Measurements from ENCODE around the gene GNGT1. TPM values are rescaled to one million over a fixed set of nuclear protein-coding genes. Genes with fewer than 3 reads are reported as not detected.

GNGT1 gene
- total and polyA plus RNA-seq, 2 of the 8 experiments (the other 6 are each of a cell fraction or from before 2014, with no cell fraction given): 0.26 TPM; not detected in 1

- Histone ChIP-seq H3K23me2 (ENCODE audit: low read depth, low read length) (no peaks in the 10 kb centered on the region), H4K20me1 (replicated peaks in 1 of 2; ENCODE audit: control insufficient read depth in 1 of 2, insufficient read depth in 2 of 2, low read length in 2 of 2) (no peaks in the 10 kb centered on the region), H3K4me3 (ENCODE audit: extremely low read depth in 1 of 4, insufficient read depth in 2 of 4, low read depth in 3 of 4, low read length in 4 of 4) (no peak overlapping the region), H3K56ac (replicated peaks; ENCODE audit: insufficient read length, low read depth, low read length) (no peak overlapping the region), H3K36me3 (ENCODE audit: control insufficient read depth in 2 of 4, insufficient read depth in 4 of 4, low read length in 3 of 4) (no peaks in the 10 kb centered on the region), H3K9me3 (ENCODE audit: insufficient read depth in 2 of 2, low read depth in 1 of 2, low read length in 1 of 2) (no peaks in the 10 kb centered on the region), H3K79me2 (ENCODE audit: control insufficient read depth in 1 of 2, insufficient read depth in 2 of 2, low read length in 2 of 2) (no peaks in the 10 kb centered on the region), H3K14ac (ENCODE audit: insufficient read length) (no peak overlapping the region), H3K27ac (ENCODE audit: low read depth, low read length) (no peak overlapping the region), H2BK12ac (ENCODE audit: low read depth, low read length) (no peak overlapping the region), H2BK120ac (replicated peaks; ENCODE audit: low read depth, low read length) (no peak overlapping the region), H3K27me3 (replicated peaks in 1 of 4; ENCODE audit: control insufficient read depth in 3 of 4, extremely low read depth in 1 of 4, insufficient read depth in 3 of 4, low read length in 3 of 4) (peaks cover 0 to 1% (median 0%) of the 10 kb centered on the region in 4 experiments; a peak in 1 of 7 replicates), H4K91ac (replicated peaks; ENCODE audit: insufficient read length, low read length) (no peak overlapping the region), H3K23ac (ENCODE audit: insufficient read length) (no peak overlapping the region), H3K79me1 (ENCODE audit: low read depth, low read length) (no peaks in the 10 kb centered on the region), H3K18ac (ENCODE audit: extremely low read depth, low read length) (no peak overlapping the region), H2BK5ac (ENCODE audit: low read depth, low read length) (no peak overlapping the region), H3K4me1 (replicated peaks in 1 of 4; ENCODE audit: control insufficient read depth in 3 of 4, insufficient read depth in 4 of 4, low read length in 3 of 4) (no peaks in the 10 kb centered on the region), H2BK15ac (ENCODE audit: low read length) (no peak overlapping the region), H4K8ac (ENCODE audit: extremely low read depth, insufficient read depth, low read length) (no peak overlapping the region), H2AK5ac (ENCODE audit: low read depth, low read length) (no peak overlapping the region), H4K5ac (ENCODE audit: insufficient read length, low read depth, low read length) (no peak overlapping the region), H3K4me2 (ENCODE audit: insufficient read depth in 1 of 2, low read depth in 2 of 2, low read length in 2 of 2) (no peak overlapping the region), H3K9ac (replicated peaks in 1 of 4; ENCODE audit: extremely low read depth in 1 of 4, low read depth in 3 of 4, low read length in 3 of 4) (no peak overlapping the region), H2BK20ac (ENCODE audit: low read length) (no peak overlapping the region), H2AFZ (ENCODE audit: low read length) (no peak overlapping the region), H3K4ac (replicated peaks; ENCODE audit: insufficient read length, low read depth, low read length) (no peak overlapping the region)
- ChIA-PET CTCF (ENCODE audit: partially characterized antibody) (interaction anchor here (1.5 to 2.2 kb wide), 2 partner anchors 27 to 50 kb away, joined by 3 to 7 read pairs; partner anchors contain the start of gene GNG11), POLR2A (ENCODE audit: partially characterized antibody) (no interaction called here)
- DNase-seq (ENCODE audit: low read depth in 1 of 2, low spot score in 2 of 2): no peak
- TF ChIP-seq NRF1 (IDR thresholded peaks at IDR 0.05; ENCODE audit: low read depth, low read length) (no peak), SUZ12 (IDR thresholded peaks at IDR 0.05; ENCODE audit: low read length) (no peak), BRCA1 (IDR thresholded peaks at IDR 0.05; ENCODE audit: low read depth, low read length) (no peak), POU5F1 (IDR thresholded peaks at IDR 0.05; ENCODE audit: low read depth, low read length) (no peak), SP4 (IDR thresholded peaks at IDR 0.05; ENCODE audit: low read length) (no peak), SIRT6 (IDR thresholded peaks at IDR 0.05; ENCODE audit: low read length) (no peak), SP2 (IDR thresholded peaks at IDR 0.05; ENCODE audit: low read length) (no peak)
- FAIRE-seq: no peak
- WGBS, 2 experiments (ENCODE audit: extremely low coverage in 1 of 2, insufficient coverage in 1 of 2, insufficient read length in 1 of 2, insufficient replicate concordance in 2 of 2, low coverage in 1 of 2, low lambda C conversion rate in 2 of 2, missing lambda C conversion rate in 1 of 2): 92% methylated on average over 1 of the region's 2 CpGs; no CpG with 5 or more reads in 1 of the 2 experiments
Observed at GRCh38 chr7:93948873-93949272, 42.5 kb downstream of the GNGT1 start.
